Activated effector memory CD4-positive, alpha-beta T cell treated with Interleukin-2 at 50 U/mL for 16 hours (primary cell): ENCODE measurements around the gene PGLYRP4.

Experiments
- DNase-seq: peaks from one replicate; pipeline ENCODE4 v3.0.0-alpha.2; 2020

PGLYRP4 gene, protein sequence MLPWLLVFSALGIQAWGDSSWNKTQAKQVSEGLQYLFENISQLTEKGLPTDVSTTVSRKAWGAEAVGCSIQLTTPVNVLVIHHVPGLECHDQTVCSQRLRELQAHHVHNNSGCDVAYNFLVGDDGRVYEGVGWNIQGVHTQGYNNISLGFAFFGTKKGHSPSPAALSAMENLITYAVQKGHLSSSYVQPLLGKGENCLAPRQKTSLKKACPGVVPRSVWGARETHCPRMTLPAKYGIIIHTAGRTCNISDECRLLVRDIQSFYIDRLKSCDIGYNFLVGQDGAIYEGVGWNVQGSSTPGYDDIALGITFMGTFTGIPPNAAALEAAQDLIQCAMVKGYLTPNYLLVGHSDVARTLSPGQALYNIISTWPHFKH

DNA sequence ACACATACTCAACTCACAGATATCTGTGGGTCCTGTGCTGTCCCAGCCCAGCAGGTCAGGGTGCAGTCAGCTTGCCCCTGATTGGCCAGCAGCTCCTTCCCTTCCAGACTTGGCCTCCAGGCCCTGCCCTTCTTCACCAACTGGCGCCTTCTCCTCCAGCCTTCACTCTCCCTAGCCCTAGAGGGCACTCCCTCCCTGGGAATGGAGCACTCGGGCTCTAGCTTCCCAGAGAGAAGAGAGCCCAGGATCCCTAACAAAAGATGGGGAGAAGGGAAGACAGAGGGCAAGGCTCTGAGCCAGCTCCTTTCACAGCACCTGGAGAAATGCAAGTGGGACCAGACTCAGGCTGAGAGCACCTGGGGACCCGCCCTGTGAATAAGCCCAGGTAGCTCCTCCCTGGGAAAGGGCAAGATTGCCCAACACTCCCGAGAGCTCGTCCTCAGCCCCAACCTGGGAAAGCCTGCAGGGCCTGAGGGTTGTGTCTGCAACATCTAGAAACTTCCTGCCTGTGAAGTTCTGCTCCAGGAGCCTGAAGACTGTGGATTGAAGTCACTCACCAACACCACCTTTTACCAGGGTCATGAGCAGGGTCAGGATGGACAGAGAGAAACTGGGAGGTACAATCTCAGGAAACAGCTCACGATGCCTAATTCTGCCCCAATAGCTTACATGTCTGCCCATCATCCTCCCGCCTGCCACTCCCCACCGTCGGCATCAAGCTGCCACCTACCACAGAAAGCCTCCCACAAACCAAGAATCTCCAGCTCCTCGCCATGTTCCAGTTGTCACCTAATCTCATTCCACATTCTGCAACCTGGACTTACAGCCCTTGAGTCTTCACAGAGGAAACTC, at the start of gene PGLYRP4:
TSS of gene PGLYRP4 (minus strand) at position 331 of the 852 bp plus-strand sequence. CDS start 909 bp downstream, outside the sequence.
- DNase-seq, result no peak

DNA sequence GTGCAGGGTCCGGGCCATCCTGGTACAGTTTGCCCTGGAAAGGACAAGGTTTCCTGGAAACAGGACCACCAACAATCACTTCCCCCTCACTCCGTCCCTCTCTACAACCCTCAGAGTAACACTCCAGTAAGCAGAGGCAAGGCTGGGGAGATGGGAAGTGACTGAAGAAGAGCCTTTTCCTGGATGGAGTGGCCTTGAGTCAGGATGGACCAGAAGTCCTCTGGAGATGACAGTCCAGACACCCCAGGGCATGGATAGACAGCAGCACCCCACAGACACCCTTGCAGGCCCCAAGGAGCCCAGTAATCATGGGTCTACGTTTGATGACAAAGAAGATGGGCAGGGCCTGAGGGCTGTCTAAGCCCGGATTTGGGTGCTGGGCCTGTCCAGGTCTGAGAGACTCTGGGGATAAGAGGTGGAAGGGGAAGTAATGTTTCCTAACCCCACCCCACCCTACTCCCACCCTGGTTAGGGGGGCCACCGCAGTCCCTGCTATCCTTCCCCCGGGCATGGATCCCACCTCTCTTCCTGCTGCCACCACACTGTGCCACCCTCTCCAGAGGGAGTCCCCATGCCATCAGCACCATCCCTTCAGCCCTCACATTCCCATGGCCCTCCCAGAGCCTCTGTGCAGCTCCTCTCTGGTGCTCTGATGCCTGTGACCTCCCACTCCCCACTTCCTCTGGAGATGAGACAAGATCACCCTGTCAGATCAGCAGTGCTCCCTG, 49.4 kb upstream of the PGLYRP4 start:
- no peak for DNase-seq

GRCh38 chr1:153397051-153397923, 48.6 kb upstream of the PGLYRP4 start:
- DNase-seq, result no peak

DNA sequence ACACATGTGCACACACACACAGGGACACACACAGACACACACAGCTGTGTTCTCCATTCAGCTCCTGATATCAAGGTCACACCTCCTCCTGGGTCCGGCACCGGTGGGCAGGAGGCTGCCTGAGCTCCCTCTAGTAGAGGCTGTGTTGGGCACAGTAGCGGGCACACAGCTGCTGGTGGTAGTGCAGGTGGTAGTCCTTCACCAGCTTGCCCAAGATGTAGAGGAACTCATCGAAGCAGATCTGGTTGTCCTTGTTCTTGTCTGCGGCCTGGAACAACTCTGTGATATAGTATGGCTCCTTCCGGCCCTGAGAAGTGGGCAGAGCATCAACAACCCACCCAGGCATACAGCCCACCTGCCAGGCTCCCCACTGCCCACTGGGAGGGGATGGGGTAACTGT, 47.8 kb upstream of the PGLYRP4 start:
- DNase-seq, result no peak

- DNase-seq, result no peak
Observed at GRCh38 chr1:153395776-153396175, 47.1 kb upstream of the PGLYRP4 start.

GRCh38 chr1:153395136-153395685, 46.6 kb upstream of the PGLYRP4 start:
- no peak for DNase-seq

GRCh38 chr1:153394391-153394790, 45.8 kb upstream of the PGLYRP4 start:
- DNase-seq, result no peak

DNA sequence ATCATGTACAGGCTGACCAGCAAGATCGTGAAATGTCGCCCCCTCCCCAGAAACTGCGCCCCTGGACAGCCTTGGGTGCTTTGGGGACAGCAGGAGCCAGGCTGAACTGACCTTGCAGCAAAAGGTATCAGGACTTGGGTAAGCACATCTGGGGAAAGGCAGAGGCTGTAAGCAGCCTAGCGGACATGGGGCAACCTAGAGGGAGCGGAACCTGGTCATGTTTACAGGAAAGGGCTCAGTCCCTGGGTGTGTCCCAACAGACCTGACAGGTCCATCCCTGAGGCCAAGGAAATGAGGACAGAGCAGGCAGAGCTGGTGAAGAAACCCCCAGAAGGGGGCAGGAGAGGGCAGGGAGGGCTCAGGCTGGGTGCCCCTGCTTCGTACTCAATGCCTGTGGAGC, 45.3 kb upstream of the PGLYRP4 start:
- no peak for DNase-seq

DNA sequence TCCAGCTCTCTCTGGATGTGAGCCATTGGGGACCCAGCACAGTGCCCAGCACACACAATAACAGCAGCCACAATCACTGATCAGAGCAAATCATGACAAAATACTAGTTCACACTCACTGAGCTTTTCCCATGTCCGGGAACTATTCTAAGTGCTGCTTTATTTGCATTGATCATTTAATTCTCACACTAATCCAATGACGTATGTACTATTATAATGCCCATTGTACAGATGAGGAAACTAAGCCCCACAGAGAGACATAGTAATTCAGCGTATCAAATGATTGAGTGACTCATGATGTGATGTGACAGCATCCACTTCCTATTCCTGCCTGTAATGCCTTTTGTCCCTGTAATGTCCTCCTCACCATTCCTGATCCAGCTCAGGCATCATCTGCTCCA, 44.2 kb upstream of the PGLYRP4 start:
- DNase-seq, result no peak

DNA sequence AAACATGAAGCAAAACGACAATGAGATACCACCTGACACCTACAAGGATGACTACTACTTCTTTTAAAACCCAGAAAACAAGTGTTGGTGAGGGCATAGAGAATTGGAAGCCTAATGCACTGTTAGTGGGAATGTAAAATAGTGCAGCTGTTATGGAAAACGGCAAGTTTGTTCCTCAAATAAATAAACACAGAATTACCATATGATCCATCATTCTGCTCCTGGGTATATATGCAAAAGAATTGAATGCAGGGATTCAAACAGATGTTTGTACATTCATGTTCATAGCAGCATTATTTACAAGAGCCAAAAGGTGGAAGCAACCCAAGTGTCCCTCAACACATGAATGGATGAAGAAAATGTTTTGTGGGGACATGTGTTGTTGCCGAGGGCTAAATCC, 43.6 kb upstream of the PGLYRP4 start:
- DNase-seq, result no peak

DNA sequence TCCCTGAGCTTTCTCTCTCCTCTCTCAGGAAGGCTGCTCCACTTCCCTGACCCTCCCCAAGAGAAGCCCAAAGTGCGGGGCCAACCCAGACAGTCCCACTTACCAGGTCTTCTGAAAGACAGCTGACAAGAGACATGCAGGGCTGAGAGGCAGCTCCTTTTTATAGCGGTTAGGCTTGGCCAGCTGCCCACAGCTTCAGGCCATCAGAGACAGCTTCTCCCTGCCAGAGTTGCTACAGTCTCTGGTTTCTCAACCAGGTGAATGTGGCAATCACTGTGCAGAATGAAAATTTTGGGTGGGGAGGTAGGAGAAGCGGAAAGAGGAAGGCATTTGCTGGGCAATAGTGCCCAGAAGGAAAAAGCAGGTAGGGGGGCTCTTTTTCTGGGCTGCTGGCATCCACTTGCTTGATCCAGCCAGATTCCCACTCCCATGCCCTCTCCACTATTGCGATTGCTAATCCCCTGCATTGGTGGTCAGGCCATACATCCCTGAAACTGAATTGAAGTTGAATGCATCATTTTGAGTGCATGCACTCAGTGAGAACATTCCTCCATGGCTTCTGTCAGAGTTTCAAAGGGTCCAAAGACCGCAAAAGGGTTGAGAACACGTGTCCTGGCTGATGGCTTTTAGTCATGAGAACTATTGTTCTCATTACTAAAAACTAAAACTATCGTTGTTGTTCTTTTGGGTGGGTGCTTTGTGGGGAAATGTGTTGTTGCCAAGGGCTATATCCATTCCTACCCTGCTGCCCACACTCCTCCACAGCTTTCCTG, 42.5 kb upstream of the PGLYRP4 start, which contains the start of gene S100A8:
TSS of gene S100A8 (minus strand) at position 136 of the 773 bp plus-strand sequence. CDS start 538 bp downstream, outside the sequence.
- no peak for DNase-seq

- no peak for DNase-seq
Observed at GRCh38 chr1:153389973-153390879, 41.6 kb upstream of the PGLYRP4 start.

DNA sequence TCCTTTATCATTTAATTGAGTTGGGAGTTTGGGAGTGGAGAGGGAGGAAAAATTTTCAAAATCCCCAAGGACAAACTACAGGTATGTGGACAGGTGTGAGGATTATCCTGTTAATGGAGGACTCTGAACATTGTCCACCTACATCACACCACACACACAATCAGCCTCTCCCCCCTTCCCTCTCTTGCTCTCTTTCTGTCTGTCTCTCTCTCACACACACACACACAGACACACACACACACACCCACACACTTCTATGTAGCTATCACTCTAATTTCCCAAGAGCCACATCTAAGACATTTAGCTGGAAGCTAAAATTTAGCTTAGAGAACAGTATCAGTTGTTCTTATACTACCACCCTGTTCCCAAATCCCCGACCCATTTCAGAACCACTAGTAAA, 40.8 kb upstream of the PGLYRP4 start:
- DNase-seq, result no peak

DNA sequence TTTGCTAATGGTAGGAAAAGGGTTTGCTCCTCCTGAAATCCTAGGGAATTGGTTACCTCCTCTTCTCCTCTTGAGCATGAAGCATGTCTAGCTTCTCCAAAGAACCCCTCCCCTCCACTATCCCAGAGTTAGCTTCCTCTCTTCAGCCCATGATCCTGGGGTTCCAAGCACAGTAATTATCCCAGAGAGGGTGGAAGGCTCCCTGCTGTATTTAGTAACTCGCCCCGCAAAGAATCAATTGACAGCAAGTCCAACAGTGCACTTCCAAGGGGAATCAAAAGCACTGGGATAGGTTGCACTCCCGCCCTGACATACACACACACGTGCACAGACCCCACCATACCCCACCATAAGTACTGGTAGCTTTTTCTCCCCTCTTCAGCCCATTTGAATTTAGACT, 39.1 kb upstream of the PGLYRP4 start:
- DNase-seq, result no peak

DNA sequence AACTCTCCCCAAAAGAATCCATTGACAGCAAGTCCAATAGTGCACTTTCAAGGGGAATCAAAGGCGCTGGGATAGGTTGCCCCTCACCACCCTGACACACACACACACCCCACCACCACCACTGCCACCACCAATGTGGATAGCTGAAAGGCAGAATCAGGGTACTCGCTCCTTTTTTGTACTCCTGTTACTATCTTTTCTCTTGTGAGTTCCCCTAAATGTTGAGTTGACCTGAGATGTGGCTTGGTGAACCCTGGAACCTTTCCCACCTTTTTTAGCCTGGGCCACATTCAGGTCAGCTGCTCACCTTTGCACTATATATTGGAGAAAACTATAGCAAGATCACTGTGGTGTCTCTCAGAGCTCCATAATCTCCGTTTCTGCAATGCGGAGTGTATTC, 38.4 kb upstream of the PGLYRP4 start:
- no peak for DNase-seq

DNA sequence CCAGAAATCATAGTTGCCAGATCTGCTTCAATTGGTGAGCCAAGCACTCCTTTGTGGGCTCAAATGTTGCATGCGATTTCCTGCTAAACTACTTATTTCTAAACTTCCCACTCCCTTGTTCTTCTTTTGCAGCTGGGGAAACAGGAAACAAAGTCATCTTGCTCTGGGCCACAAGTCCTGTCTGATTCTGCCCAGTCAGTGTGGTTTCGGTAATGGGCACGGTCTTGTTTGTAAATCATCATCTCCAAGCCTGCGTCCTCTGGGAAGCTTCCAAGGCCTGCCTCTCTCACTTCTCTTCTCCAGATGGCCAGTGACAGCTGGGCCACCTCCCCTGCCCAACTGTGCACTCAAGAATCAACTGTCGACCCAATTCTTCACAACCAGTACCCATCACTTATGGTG, 37.9 kb upstream of the PGLYRP4 start:
- DNase-seq, result no peak

DNA sequence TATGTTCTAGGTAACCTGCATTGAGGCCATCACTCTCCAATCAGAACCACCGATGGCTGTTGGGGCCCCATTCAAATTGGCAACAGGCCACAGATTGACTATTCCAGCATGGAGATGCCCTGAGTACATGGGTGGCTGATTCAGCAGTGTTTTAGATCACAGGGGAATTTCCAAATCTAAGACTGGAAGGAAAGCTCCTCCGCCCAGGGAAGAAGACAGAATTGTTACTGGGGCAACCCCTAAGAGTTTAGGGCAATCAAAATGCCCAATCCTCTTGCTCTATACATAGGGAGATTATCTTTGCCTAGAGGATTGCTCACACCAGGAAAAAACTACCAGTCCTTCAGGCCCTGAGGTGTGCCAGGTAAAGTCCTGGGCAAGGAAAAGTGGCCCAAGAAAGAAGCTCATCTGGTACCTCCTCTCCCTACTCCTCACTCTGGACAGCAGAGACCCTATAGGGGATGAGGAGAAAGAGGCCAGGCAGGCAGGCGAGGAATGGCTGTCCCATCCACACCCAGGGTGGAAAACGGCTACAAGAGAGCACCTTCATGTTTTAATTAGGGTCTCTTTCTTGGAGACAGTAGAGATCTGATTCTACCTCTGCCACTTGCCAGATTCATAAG, 36.4 kb upstream of the PGLYRP4 start:
- DNase-seq, result no peak

- no peak for DNase-seq
Observed at GRCh38 chr1:153380711-153381110, 32.1 kb upstream of the PGLYRP4 start.

DNA sequence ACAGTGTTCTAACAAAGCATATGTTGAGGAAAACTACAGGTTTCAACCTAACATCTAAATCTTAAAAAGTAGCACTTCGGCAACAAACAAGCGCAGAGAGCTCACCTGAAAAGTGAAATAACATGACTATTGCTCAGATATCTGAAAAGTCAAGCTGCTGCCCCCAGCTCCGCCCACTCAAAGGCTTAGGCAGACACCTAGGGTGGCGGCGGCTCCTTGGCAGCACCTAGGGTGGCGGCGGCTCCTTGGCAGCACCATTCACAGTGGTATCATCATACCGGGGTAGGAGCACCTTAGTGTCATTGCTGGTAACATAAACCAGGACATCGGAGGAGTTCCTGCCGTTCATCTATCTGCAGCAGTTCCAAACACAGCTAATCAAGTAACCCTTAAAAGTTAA, 30.9 kb upstream of the PGLYRP4 start:
- no peak for DNase-seq

- no peak for DNase-seq
Observed at GRCh38 chr1:153375511-153375910, 26.9 kb upstream of the PGLYRP4 start, which contains the start of gene S100A12. S100A12 (minus strand) TSS chr1:153375621; CDS start chr1:153374592, 1,029 bp downstream.
